Caco-2 (cell line): ENCODE data around the gene SLC39A7. TPM values are rescaled to one million over a fixed set of nuclear protein-coding genes. Genes with fewer than 3 reads are reported as not detected.
"Not testable (repeated sequence)": the region's sequence is repeated elsewhere in the genome, so short reads cannot be mapped to it uniquely, and the experiment has no call there.

Experiments used
- BruUV-seq: library from RNA; stranded (reverse); fragments of 400-500 nt; replicated peaks from 2 replicates; lab custom pipeline; 2021; lab: Mats Ljungman, UMichigan
- CTCF ChIA-PET: fragments of 300-600 bp; sonication (Branson Sonifier 250); formaldehyde crosslinking; loops from one replicate; lab custom pipeline; 2022; ENCODE audit warnings: antibody characterized with exemption; lab: Charles Lee
- POLR2A ChIA-PET: fragments of 300-600 bp; sonication (Branson Sonifier 250); formaldehyde crosslinking; loops from one replicate; lab custom pipeline; 2022; ENCODE audit warnings: antibody characterized with exemption; lab: Charles Lee
- DNase-seq, 2 experiments: peaks; one replicate each; pipeline versions ENCODE4 v3.0.0 to v3.0.0-alpha.2; 2020 to 2022
- H3K27me3 ChIP-seq: replicated peaks from 2 replicates; pipeline ENCODE4 v1.6.0; 2011; ENCODE audit warnings: low read length; ENCODE audit not compliant: control insufficient read depth, insufficient read depth
- H3K36me3 ChIP-seq: 2 replicates; pipeline ENCODE4 v1.5.1; 2011; ENCODE audit warnings: low read length; ENCODE audit not compliant: control insufficient read depth, insufficient read depth
- H3K4me1 ChIP-seq: fragments of 250-450 bp; sonication (Bioruptor Pico); 2 replicates; pipeline ENCODE4 v1.5.1; 2020; ENCODE audit warnings: mild to moderate bottlenecking
- H3K4me3 ChIP-seq: 2 replicates; pipeline ENCODE4 v1.5.1; 2011; ENCODE audit warnings: low read depth, mild to moderate bottlenecking, control low read depth, low read length
- H3K9me3 ChIP-seq: fragments of 250-450 bp; sonication (Bioruptor Pico); 2 replicates; pipeline ENCODE4 v1.5.1; 2020; ENCODE audit warnings: mild to moderate bottlenecking, moderate library complexity
- H3K27ac Mint-ChIP-seq: one replicate; pipeline ENCODE4 v1.8.0; 2022; ENCODE audit warnings: mixed read lengths; ENCODE audit not compliant: unreplicated experiment
- H3K27me3 Mint-ChIP-seq: one replicate; pipeline ENCODE4 v1.8.0; 2022; ENCODE audit warnings: mixed read lengths; ENCODE audit not compliant: insufficient read depth, unreplicated experiment
- H3K36me3 Mint-ChIP-seq: one replicate; pipeline ENCODE4 v1.8.0; 2022; ENCODE audit warnings: mild to moderate bottlenecking, mixed read lengths; ENCODE audit not compliant: insufficient read depth, unreplicated experiment
- H3K4me1 Mint-ChIP-seq: one replicate; pipeline ENCODE4 v1.8.0; 2022; ENCODE audit warnings: low read depth, mixed read lengths; ENCODE audit not compliant: unreplicated experiment
- H3K4me3 Mint-ChIP-seq: one replicate; pipeline ENCODE4 v1.8.0; 2022; ENCODE audit warnings: mild to moderate bottlenecking, moderate library complexity, mixed read lengths; ENCODE audit not compliant: unreplicated experiment
- H3K9me3 Mint-ChIP-seq: one replicate; pipeline ENCODE4 v1.8.0; 2022; ENCODE audit warnings: mixed read lengths; ENCODE audit not compliant: unreplicated experiment
- CTCF ChIP-seq, 2 experiments: fragments of 200-600 bp in 1 of 2; IDR thresholded peaks; 1 replicate in 1 of 2; 2 replicates in 1 of 2; pipeline versions ENCODE4 v1.5.1 to v1.8.0; 2011 to 2022; ENCODE audit warnings: antibody characterized with exemption in 1 of 2, control low read depth in 1 of 2, inconsistent platforms in 1 of 2, low read depth in 1 of 2, low read length in 1 of 2, mild to moderate bottlenecking in 1 of 2, moderate library complexity in 1 of 2; ENCODE audit not compliant: insufficient read depth in 1 of 2, severe bottlenecking in 1 of 2, unreplicated experiment in 1 of 2
- intact Hi-C: fragments of 100-400 bp; cut with micrococcal nuclease; formaldehyde crosslinking; loops from one replicate; pipeline ENCODE4 v1.10.0; 2022; ENCODE audit not compliant: unreplicated experiment
- total RNA-seq: library from RNA; stranded (reverse); gene quantifications from 2 replicates; pipeline ENCODE4 v1.2.3, GENCODE V29; 2022

The SLC39A7 gene
- total RNA-seq, 1 experiment from 2014 or later, result 140 TPM

- Histone ChIP-seq H3K27me3 (no peaks in the 10 kb centered on the region), H3K4me3 (no peak overlapping the region), H3K4me1 (0 out of 2 replicates have a peak, but pooled peaks cover 4% of the 10 kb centered on the region), H3K9me3 (no peaks in the 10 kb centered on the region), H3K36me3 (no peaks in the 10 kb centered on the region)
- POLR2A ChIA-PET, result no interaction called here
- peaks cover 5% of the 10 kb centered on the region for H3K36me3 Mint-ChIP-seq
- CTCF ChIA-PET, result no interaction called here
- no peak for DNase-seq
- H3K27ac Mint-ChIP-seq, result no peak overlapping the region
- no peak overlapping the region for H3K4me3 Mint-ChIP-seq
- no peak for TF ChIP-seq CTCF (IDR thresholded peaks at IDR 0.05; ENCODE audit: insufficient read depth in 1 of 2, low read depth in 1 of 2, low read length in 1 of 2, severe bottlenecking in 1 of 2, unreplicated experiment in 1 of 2)
- no TSS peak for BruUV-seq
- intact Hi-C loops, result no loop called here
- peaks cover 16% of the 10 kb centered on the region for H3K27me3 Mint-ChIP-seq
- peaks cover 11% of the 10 kb centered on the region for H3K4me1 Mint-ChIP-seq
- H3K9me3 Mint-ChIP-seq, result no peaks in the 10 kb centered on the region
These were observed 17.0 kb downstream of the SLC39A7 start for GRCh38 chr6:33217681-33218080.

- not testable (repeated sequence) for H3K4me3 Mint-ChIP-seq
These were observed 25.9 kb downstream of the SLC39A7 start for GRCh38 chr6:33226503-33227120.

GRCh38 chr6:33235221-33235634, 34.6 kb downstream of the SLC39A7 start:
- DNase-seq, result no peak
- H3K36me3 Mint-ChIP-seq, result no peaks in the 10 kb centered on the region
- H3K4me1 Mint-ChIP-seq, result no peaks in the 10 kb centered on the region
- no peak overlapping the region for H3K27ac Mint-ChIP-seq
- Histone ChIP-seq H3K27me3 (no peaks in the 10 kb centered on the region), H3K4me3 (no peak overlapping the region), H3K4me1 (no peaks in the 10 kb centered on the region), H3K9me3 (no peaks in the 10 kb centered on the region), H3K36me3 (no peaks in the 10 kb centered on the region)
- CTCF ChIA-PET, result no interaction called here
- H3K27me3 Mint-ChIP-seq, result peaks cover 20% of the 10 kb centered on the region
- H3K9me3 Mint-ChIP-seq, result no peaks in the 10 kb centered on the region
- intact Hi-C loops, result no loop called here
- TF ChIP-seq CTCF (IDR thresholded peaks at IDR 0.05; ENCODE audit: insufficient read depth in 1 of 2, low read depth in 1 of 2, low read length in 1 of 2, severe bottlenecking in 1 of 2, unreplicated experiment in 1 of 2), result no peak
- POLR2A ChIA-PET, result no interaction called here
- H3K4me3 Mint-ChIP-seq, result no peak overlapping the region
- no TSS peak for BruUV-seq

More at GRCh38 chr6:33226503-33227120, 25.9 kb downstream of the SLC39A7 start:
- H3K27me3 ChIP-seq, intact Hi-C loops, DNase-seq, H3K9me3 ChIP-seq, H3K27ac Mint-ChIP-seq, H3K9me3 Mint-ChIP-seq, H3K4me1 ChIP-seq, H3K36me3 ChIP-seq, H3K36me3 Mint-ChIP-seq, H3K4me3 ChIP-seq, H3K4me1 Mint-ChIP-seq, BruUV-seq: not testable (repeated sequence)
- CTCF ChIA-PET, result interaction anchor here (0.6 to 1.6 kb wide), 2 partner anchors 21 to 35 kb away, joined by 3 to 4 read pairs; no protein-coding TSS in a partner anchor
- POLR2A ChIA-PET, result interaction anchor here (0.7 kb wide), 1 partner anchor 97 kb away, joined by 7 read pairs; no protein-coding TSS in a partner anchor
- peaks cover 10% of the 10 kb centered on the region for H3K27me3 Mint-ChIP-seq
